Measurements from ENCODE around the gene C3orf22. TPM values are rescaled to one million over a fixed set of nuclear protein-coding genes. Genes with fewer than 3 reads are reported as not detected.

Gene C3orf22
- polyA plus RNA-seq, 1 donor (not counting 4 experiments of a cell fraction or from before 2014, with no cell fraction given), result not detected

GRCh38 chr3:126537730-126538281 lies 20.9 kb downstream of the C3orf22 start:
- H3K4me3 ChIP-seq (ENCODE audit: control insufficient read depth in 2 of 3, extremely low read depth in 1 of 3, insufficient read depth in 2 of 3, low read depth in 1 of 3, low read length in 3 of 3), result no peak overlapping the region
- no peak overlapping the region for H3K9ac ChIP-seq (ENCODE audit: control insufficient read depth, extremely low read depth, insufficient read depth, low read length)
- peaks cover 11% of the 10 kb centered on the region for H3K4me1 ChIP-seq (ENCODE audit: control insufficient read depth, extremely low read depth, insufficient read depth, low read length)
- no peak overlapping the region for H2AFZ ChIP-seq (ENCODE audit: control insufficient read depth, low read length)
- no peaks in the 10 kb centered on the region for H3K9me3 ChIP-seq (ENCODE audit: control insufficient read depth, low read depth, low read length)
- DNase-seq (ENCODE audit: low read depth, low spot score), result no peak
- dilution Hi-C loops (cut with MboI; ENCODE audit: extremely low pct_ligation_motif_present, low sequenced_read_pairs), result no loop called here
- TF ChIP-seq CTCF (optimal IDR thresholded peaks at IDR 0.05 in 1 of 3, IDR thresholded peaks at IDR 0.05 in 1 of 3, conservative IDR thresholded peaks at IDR 0.05 in 1 of 3; ENCODE audit: extremely low read depth in 1 of 3, insufficient read depth in 2 of 3, low read length in 3 of 3) (no peak), EZH2 (IDR thresholded peaks at IDR 0.05; ENCODE audit: low read length) (no peak)
- H3K27me3 ChIP-seq (ENCODE audit: control insufficient read depth, extremely low read depth, insufficient read depth, low read length), result peaks cover 42% of the 10 kb centered on the region
- no peak for FAIRE-seq
- H3K4me2 ChIP-seq (ENCODE audit: control insufficient read depth, extremely low read depth, insufficient read depth, low read depth, low read length), result no peak overlapping the region
- no peaks in the 10 kb centered on the region for H3K79me2 ChIP-seq (ENCODE audit: control insufficient read depth, insufficient read depth, low read length)
- H3K36me3 ChIP-seq (ENCODE audit: control insufficient read depth in 2 of 2, extremely low read depth in 1 of 2, insufficient read depth in 2 of 2, low read length in 2 of 2), result no peaks in the 10 kb centered on the region
- H3K9me1 ChIP-seq (ENCODE audit: control insufficient read depth, extremely low read depth, insufficient read depth, low read length), result no peaks in the 10 kb centered on the region
- no peak overlapping the region for H3K27ac ChIP-seq (ENCODE audit: control insufficient read depth, insufficient read depth, low read length)
- H4K20me1 ChIP-seq (ENCODE audit: control insufficient read depth, extremely low read depth, insufficient read depth, low read length), result no peaks in the 10 kb centered on the region

- Histone ChIP-seq H3K4me3 (ENCODE audit: control insufficient read depth in 2 of 3, extremely low read depth in 1 of 3, insufficient read depth in 2 of 3, low read depth in 1 of 3, low read length in 3 of 3) (no peak overlapping the region), H3K9ac (ENCODE audit: control insufficient read depth, extremely low read depth, insufficient read depth, low read length) (no peak overlapping the region), H3K4me1 (ENCODE audit: control insufficient read depth, extremely low read depth, insufficient read depth, low read length) (peaks cover 11% of the 10 kb centered on the region), H3K27me3 (ENCODE audit: control insufficient read depth, extremely low read depth, insufficient read depth, low read length) (peaks cover 36% of the 10 kb centered on the region), H3K4me2 (ENCODE audit: control insufficient read depth, extremely low read depth, insufficient read depth, low read depth, low read length) (no peak overlapping the region), H4K20me1 (ENCODE audit: control insufficient read depth, extremely low read depth, insufficient read depth, low read length) (no peaks in the 10 kb centered on the region), H2AFZ (ENCODE audit: control insufficient read depth, low read length) (no peak overlapping the region), H3K9me3 (ENCODE audit: control insufficient read depth, low read depth, low read length) (no peaks in the 10 kb centered on the region), H3K36me3 (ENCODE audit: control insufficient read depth in 2 of 2, extremely low read depth in 1 of 2, insufficient read depth in 2 of 2, low read length in 2 of 2) (no peaks in the 10 kb centered on the region), H3K27ac (ENCODE audit: control insufficient read depth, insufficient read depth, low read length) (no peak overlapping the region), H3K9me1 (ENCODE audit: control insufficient read depth, extremely low read depth, insufficient read depth, low read length) (no peaks in the 10 kb centered on the region), H3K79me2 (ENCODE audit: control insufficient read depth, insufficient read depth, low read length) (no peaks in the 10 kb centered on the region)
- TF ChIP-seq CTCF (optimal IDR thresholded peaks at IDR 0.05 in 1 of 3, IDR thresholded peaks at IDR 0.05 in 1 of 3, conservative IDR thresholded peaks at IDR 0.05 in 1 of 3; ENCODE audit: extremely low read depth in 1 of 3, insufficient read depth in 2 of 3, low read length in 3 of 3) (no peak), EZH2 (IDR thresholded peaks at IDR 0.05; ENCODE audit: low read length) (no peak)
- FAIRE-seq, result no peak
- DNase-seq (ENCODE audit: low read depth, low spot score), result no peak
- dilution Hi-C loops (cut with MboI; ENCODE audit: extremely low pct_ligation_motif_present, low sequenced_read_pairs), result no loop called here
Observed at GRCh38 chr3:126537116-126537729, 21.5 kb downstream of the C3orf22 start.
